Activated effector memory CD4-positive, alpha-beta T cell treated with Interleukin-2 at 50 U/mL for 16 hours (primary cell): ENCODE data around the gene LRP1B.
"Not testable (repeated sequence)": the region's sequence is repeated elsewhere in the genome, so short reads cannot be mapped to it uniquely, and the experiment has no call there.

Source experiments
- DNase-seq: peaks from one replicate; pipeline ENCODE4 v3.0.0-alpha.2; 2020

LRP1B gene

DNA sequence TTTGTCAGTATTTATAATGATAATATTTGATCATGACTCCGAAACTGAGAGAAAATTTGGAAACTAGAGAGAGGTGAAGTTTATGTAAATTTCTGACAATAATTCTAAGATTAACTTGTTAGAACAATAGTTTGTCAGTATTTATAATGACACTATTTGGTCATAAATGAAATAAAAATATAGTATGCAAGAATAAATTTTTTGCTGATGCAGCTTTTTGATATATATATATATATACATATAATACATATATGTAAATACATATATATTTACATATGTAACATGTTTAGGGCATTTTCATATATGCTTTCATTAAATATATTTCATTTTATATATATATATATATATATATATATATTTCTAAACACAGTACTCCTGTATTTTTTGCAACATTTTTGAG lies 1158.1 kb downstream of the LRP1B start:
- no peak for DNase-seq

DNA sequence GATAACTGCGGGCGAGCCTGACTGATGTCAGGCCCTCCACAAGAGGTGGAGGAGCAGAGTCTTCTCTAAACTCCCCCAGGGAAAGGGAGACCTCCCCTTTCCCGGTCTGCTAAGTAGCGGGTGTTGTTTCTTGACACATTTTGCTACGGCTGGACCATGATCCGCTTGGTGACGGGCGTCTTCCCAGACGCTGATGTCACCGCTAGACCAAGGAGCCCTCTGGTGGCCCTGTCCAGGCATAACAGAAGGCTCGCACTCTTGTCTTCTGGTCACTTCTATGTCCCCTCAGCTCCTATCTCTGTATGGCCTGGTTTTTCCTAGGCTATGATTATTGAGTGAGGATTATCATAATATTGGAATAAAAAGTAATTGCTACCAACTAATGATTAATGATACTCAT lies 1166.5 kb downstream of the LRP1B start:
- DNase-seq = not testable (repeated sequence)

DNA sequence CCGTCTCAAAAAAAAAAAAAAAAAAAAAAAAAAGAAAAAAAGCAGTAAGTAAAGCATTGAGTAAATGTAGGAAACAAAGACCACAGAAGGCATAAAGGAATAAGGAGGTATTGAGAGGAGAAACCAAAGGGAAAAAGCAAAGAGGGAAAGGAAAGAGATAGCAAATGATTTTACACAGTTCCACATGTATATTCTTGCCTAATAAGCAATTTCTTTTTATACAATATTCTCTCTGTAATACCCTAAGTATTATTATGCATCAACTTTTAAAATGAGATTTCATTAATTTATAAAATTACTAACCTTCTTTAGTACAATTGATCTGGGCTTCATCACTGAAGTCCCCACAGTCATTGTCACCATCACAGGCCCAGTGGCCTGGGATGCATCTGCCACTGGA lies 1180.9 kb downstream of the LRP1B start:
- DNase-seq = no peak

DNA sequence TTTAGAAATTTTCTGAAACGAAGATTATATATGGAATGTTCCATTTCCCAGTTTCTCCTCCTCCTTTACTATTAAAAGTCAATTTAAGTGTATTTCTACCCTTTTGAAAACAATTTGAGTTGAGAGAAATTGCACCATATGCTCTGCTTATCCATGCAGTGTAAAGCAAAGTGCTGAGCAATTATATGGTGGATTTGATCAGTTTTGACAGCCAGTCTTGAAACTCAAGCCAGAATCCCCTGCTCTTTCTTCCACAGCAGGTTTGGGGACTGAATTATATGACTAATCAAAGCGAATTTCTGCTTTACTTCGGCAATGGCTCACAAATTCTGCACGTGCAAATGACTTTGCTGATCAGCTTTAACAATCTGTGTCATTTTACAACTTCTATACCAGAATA lies 1183.6 kb downstream of the LRP1B start:
- DNase-seq = no peak

DNA sequence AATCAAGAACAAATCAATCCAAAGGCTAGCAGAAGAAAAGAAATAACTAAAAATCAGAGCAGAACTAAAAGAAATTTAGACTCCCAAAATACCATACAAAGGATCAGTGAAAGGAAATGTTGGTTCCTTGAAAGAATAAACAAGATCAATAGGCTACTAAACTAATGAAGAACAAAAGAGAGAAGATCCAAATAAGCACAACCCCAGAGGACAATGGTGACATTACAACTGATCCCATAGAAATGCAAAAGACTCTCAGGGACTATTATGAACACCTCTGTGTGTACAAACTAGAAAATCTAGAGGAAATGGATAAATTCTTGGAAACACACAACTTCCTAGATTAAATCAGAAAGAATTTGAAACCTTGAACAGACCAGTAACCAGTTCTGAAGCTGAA lies 1186.9 kb downstream of the LRP1B start:
- DNase-seq = no peak

DNA sequence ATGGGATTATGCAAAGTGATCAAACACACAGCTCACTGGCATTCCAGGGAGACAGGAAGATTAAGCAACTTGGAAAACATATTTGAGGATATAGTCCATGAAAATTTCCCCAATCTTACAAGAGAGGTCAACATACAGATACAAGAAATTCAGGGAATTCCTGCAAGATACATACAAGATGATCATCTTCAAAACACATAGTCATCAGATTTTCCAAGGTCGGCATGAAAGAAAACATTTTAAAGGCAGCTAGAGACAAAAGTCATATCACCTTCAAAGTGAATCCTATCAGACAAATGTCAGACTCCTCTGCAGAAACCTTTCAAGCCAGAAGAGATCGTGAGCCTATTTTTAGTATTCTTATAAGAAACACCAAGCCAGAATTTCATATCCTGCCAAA lies 1188.5 kb downstream of the LRP1B start:
- DNase-seq = no peak

DNA sequence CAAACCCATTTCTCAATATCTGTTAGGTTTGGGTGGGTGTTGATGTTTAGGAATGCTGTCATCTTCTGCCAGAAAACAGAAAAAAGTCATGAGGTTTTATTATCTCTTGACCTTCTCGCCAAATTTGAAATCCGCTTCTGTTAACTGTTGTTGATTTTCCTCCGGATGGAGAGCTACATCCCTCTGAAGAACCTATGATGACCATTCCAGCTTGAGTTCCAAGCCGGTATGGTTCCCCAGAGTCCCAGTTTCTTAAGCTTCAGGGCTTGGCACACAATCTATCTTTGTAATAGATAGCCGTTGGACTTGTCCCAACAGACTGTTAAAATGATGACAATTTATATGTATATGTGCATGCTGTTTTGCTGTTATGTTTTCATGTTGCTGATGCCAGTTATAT lies 1201.0 kb downstream of the LRP1B start:
- no peak for DNase-seq

DNA sequence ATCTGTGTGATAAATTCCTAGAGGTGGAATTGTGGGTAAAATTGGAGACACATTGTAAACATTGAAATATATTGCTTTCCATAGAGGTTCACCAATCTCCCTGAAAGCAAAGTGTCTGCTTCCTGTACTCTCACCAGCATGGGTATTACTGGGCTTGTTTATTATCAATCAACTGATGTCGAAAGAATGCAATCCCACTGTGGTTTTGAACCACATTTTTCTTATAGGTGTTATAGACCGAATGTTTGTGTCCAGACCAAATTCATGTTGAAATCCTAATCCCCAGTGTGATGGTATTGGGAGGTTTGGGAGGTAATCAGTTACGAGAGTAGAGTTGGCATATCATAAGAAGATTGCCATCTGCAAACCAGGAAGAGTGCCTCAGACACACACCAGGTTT lies 1212.4 kb downstream of the LRP1B start:
- no peak for DNase-seq

DNA sequence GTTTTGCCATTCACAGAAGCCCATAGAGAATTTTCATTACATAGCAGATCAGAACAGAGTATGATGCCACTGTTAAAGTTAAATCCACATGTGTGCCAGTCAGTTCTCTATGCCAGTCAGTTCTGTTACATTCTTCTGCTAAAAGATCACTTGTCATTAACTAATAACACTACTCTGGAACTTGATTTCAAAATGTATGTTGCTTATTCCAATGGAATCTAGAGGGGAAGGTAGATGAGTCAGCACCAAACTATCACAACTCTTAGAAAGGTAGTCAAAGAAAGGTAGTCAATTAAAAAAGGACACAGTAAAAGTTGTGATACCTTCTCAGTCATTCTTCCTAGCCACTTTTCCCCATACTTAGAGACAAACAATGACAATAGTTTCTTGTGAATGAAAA lies 1214.4 kb downstream of the LRP1B start:
- no peak for DNase-seq

DNA sequence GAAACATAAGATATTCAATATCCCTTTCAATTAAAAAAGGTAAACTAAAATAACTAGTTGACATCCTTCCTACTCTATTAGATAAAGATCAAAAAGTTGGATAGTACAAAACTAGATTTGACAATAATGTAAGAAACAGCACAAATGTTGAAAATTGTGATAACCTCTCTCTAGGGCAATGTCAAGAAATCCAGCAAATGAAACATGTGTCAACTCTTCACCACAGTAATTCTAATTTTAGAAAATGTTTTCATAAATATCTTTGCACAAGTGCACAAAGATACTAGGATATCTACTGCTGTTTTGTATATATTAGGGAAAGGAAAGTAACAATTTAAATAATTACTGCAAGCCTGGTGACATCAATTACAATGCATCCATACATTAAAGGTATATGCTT lies 1220.1 kb downstream of the LRP1B start:
- no peak for DNase-seq

DNA sequence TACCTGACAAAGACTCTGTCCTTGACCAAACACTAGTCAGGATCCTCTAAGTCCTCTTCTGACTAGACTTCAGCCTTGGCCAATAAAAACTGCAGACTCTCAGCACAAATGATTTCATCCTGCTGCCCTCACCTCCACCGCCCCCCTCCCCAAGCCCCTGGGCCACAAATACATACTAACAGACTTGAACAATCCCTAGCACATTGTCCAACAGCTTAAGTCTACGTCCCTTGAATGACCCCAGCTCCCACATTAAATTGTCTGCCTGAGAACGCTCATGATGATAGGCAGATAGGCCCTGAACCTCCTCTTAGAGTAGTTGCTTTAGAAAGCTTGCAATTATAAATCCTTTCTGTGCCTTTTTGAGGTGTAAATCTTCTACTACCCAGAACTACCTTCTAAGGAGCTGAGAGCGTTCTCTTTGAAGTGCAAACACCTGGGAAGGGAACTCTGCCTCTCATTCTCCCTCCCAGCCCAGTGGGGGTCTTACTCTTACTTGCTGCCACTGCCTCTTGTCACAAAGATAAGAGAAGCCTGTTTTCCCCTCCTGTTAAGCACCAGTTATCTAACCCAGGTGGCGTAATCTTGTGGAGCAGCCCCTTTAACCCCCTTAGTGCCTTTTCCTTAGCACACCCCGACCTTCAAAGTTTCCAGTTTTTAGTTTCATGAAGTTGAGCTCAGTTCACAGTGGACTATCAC lies 1225.6 kb downstream of the LRP1B start:
- DNase-seq = no peak

DNA sequence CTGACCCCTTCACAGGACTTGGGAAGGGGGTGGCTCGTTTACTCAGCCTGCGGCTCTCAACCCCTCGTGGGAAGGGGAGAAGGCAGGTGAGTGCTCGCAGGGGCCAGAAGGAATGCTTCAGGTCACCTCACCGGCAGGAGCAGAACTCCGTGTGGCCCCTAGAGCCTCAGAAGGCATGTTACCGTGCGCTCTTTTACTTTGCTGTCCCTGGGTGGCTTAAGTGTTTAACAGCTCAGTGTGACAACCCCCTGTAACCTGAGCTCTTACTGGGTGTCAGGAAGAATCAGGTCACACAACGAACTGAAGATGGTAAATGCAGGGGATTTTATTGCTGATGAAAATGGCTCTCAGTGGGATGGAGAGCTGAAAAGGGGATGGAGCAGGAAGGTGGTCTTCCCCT lies 1235.4 kb downstream of the LRP1B start:
- no peak for DNase-seq

DNA sequence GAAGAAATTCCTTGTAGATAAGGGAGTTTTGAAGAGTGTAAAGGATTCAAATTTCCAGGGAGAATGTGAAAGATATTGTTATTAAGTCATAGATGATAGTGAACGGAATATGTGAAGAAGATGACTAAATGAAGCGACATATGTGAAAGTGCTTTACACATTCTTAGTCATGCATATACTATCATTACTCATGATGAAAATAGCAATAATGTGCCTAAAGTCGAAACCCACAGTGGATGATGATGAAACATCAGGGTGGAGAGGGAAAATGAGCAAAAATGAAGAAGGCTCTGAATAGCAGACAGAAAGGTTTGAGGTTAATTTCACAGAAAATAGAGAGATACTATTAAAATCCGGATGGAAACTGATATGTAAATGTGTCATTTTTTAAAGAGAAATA lies 1237.1 kb downstream of the LRP1B start:
- DNase-seq = no peak

DNA sequence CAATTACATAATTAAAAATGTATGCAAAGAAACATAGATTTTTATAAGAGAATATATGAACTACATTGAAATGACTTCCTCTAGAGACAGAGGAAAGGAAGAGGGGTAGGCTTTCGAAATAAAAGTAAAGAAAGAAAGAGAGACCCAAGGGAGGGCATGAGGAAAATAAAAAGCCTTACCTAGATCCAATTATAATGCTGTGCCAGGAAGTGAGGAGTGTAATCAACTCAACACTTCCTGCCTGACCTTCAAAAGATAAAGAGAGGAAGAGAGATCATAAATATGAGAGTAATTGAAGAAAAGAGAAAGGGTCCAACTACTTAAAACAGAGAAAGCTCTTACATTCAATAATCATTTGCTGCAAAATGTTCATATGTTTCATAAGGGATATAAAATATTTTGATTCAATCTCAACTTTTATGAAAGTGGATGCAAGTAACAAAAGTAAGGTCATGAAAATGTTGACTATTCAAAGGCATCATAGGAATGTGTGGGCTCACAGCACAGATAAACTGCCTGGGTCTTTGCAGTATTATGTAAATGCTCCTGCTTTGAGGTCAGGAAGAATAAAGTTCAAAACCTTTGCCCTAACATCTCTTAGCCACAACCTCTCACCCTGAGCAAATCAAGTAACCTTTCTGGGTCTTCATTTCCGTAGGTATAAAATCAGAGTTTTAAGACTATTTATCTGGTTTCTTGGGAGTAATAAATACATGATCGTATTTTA lies 1237.7 kb downstream of the LRP1B start:
- DNase-seq = no peak

DNA sequence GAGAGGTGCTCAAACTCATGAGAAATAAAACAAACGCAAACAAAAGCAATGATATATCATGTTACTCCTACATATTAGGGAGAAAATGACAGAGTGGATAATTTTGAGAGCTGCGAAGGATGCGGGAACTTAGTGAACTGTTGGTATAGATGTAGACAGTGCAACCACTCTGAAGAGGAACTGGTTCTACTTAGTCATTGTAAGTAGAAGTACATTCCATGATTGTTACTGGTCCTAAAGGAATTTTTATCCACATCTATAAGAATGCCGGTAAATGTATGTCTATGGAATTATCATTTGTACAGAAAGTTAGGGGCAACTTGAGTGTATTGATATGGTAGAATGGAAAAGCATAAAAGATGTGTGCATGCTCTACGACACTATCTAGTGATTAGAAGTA lies 1238.4 kb downstream of the LRP1B start:
- no peak for DNase-seq

DNA sequence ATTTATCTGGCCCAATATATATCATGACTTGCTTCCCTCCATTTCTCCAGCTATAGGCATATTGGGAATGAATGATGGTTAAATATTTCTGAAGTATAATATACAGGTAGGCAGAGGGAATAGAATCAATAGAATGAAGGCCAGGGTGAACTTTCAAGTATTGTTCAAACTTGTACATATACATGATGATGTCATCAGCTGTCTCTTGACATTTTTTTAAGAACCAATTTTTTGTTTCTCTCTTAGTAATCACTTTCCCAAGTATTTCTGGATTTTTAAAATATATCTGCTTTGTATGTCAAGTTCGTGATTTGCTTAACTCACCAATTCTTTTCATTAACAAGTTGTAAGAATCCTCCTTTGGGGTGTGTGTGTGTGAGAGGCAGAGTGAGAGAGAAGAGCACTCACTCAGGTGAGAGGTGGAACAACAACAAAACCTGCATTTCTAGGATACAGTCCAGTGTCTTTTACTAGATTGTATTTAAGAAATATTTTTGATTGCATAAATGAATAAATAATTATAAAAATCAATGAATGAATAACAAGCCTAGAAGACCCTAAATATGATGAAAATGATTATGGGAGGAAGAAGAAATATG lies 1239.1 kb downstream of the LRP1B start:
- no peak for DNase-seq

DNA sequence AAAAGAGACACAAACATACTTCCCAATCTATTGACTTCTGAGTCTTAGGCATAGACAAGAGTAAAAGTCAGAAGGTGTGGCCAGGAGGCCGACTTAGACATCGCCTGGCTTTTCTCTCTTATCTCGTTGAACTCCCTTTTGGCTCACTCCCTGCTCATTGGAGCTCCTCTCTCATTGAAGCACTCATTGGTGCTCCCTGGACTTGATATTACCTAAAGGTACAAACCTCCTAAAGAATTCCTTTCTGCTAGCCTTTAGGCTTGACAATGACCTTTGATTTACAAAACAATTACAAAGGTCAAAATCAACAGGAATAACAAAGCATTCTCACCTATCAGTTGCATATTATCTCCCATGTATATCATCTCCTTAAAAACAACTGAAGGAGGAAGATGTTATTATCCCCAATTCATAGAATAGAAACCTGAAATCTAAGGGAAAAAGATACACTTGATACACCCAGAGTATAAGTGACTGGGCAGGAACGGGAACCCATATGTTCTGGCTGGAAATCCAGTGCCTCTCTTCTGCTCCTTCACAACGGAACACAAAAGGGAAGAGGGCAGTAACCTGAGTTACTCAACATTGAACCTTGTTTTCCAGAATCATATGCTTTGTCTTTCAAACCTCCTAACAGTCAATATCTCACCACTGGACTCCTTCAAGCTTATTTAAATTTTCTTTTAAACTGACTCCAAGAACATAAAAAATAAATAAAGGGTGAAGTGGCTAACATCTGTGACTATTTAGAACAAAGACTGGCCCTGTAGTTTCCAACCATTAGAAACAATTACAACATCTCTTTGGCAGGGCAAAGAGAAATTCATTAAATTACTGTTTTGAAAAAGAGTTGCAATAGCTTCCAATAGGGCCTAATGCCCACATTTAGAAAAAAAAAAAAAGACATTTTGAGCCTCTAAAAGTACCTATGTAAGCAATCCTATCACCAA lies 1247.9 kb downstream of the LRP1B start:
- DNase-seq = no peak

DNA sequence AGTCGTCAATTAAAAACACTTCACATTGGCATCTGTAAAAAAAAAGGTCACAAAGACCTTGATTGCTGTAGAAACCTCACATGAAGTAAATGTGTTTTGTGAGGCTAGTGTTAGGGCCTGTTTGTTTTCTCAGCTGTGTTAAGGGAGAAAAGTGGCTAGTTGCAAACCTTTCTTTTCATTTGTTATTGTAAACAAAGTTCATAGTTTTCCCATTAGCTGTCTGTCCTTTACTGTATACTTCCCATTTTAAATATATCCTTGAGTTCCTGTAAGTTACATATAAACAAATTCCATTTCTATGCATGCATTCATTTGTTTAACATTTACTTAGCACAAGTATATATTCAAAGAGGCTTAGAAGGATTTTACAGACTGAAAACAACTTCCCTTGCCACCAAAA lies 1250.2 kb downstream of the LRP1B start:
- DNase-seq = no peak

DNA sequence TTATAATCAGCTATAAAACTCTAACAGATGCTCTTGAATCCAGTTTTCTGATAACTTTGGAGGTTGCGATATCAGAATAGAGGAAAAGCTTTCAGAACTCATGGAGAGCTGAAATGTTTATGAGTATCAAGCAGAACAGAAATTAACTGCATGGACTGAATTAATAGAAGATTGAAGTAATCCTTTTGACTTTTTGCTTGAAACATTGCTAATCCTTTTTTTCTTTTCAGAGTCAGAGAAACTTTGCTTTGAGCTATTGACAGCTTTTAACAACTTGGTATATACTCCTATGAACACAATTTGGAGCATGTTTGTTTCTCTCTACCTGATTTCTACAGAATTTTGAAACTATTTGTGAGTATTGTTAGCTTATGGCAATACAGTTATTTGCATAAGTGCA lies 1254.8 kb downstream of the LRP1B start:
- DNase-seq = no peak

DNA sequence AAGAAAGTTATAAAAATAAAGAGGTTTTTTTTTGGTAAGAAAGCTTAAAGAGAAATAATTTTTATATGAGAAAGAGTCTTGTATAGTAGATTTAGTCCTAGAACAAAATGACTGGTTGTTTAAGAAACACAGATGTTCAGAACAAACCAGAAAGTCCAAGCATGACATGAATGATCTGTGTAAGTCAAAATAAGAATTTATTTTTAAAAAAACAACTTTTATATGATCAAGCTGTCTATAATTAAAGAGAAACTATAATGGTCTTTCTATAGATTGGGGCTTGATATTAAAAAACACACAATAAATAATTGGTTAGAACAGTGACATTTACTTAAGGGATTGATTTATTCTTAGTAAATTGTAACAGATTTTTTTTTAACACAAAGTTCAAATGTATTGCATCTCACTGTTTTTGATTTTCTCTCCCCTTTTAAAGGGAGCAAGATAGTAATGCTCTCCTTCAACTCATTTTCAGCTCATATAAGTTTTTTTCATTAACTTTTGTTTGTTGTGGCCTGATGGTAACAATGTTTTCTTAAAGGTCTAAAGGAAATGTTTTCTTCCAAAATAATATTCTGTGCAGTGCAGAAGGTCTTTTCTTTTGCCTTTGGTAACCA lies 1256.8 kb downstream of the LRP1B start:
- no peak for DNase-seq

DNA sequence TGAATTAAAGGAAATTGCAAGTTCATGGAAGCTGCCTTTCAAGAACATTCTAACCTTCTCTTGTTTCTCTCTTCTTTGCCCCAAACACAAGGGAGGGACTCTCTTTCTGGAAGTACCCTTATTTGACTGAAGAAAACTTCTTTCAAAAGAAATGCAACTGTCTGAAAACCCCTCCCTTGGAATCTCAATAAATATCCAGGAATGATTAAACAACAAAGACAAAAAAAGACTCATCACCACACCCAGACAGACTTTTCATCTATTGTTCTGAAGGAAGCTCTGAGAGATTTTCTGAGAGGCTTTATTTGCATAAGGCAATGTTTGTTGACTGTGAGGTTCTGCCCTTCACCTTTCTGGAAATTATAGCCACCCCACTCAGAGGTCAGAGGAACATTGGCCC lies 1260.9 kb downstream of the LRP1B start:
- DNase-seq = no peak

DNA sequence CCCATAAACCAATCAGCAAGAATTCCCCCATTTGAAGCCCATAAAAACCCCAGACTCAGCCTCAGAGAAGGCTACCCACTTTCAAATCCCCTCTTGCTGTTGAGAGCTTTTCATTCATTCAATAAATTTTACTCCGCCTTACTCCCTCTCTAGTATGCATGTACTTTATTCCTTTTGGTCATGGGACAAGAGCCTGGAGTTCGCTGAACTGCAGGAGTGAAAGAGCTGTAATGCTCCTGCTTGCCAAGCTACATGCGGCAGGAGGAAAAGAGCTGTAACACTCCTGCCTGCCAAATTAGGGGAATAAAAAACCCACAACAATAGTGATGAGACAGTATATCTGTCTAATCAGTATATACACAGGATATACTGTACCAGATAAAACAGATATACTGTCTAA lies 1261.7 kb downstream of the LRP1B start:
- no peak for DNase-seq

DNA sequence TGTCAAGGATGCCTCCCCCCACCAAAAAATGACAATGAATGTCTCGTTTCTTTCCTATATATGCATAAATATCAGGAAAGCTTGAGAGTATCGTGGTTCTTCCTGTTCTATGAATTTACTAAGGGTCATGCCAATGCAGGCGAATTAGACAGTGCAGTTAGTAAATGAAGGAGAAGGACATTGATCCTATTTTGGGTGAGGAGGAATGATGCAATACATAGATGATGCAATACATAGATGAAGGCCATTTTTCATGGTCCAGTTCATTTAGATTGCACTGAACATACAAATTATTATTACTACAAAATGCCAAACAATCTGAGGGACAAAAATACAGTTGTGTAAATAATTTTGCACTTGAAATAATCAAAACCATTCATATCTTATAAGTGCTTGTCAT lies 1265.0 kb downstream of the LRP1B start:
- no peak for DNase-seq
